H1 (cell line): Measurements from ENCODE around the gene MDK. TPM values are rescaled to one million over a fixed set of nuclear protein-coding genes. Genes with fewer than 3 reads are reported as not detected.

Source experiments
- ASH2L ChIP-seq: fragments of 200-600, 300-600 bp; sonication (generic); IDR thresholded peaks from one replicate; pipeline ENCODE4 v1.7.1; 2017; ENCODE audit warnings: low read length
- ATF2 ChIP-seq: IDR thresholded peaks from 2 replicates; pipeline ENCODE4 v1.6.1; 2012; ENCODE audit warnings: low read length, inconsistent platforms
- CEBPB ChIP-seq: IDR thresholded peaks from 2 replicates; pipeline ENCODE4 v1.6.1; 2012; ENCODE audit warnings: low read depth, low read length
- CHD2 ChIP-seq: IDR thresholded peaks from 2 replicates; pipeline ENCODE4 v1.6.1; 2012; ENCODE audit warnings: low read length, improper control_type of control experiment
- CTBP2 ChIP-seq: IDR thresholded peaks from 2 replicates; pipeline ENCODE4 v1.7.0; 2011; ENCODE audit warnings: borderline replicate concordance, mild to moderate bottlenecking, moderate library complexity, mixed read lengths, low read length; ENCODE audit not compliant: insufficient read depth, insufficient read length
- CTCF ChIP-seq, 3 experiments: IDR thresholded peaks; 1 replicate in 2 of 3; 2 replicates in 1 of 3; pipeline versions ENCODE4 v1.5.1 to v1.6.1; 2011; ENCODE audit warnings: low read length in 3 of 3, mild to moderate bottlenecking in 3 of 3, inconsistent platforms in 2 of 3, low read depth in 1 of 3, moderate library complexity in 1 of 3; ENCODE audit not compliant: insufficient read depth in 1 of 3; ENCODE audit errors: control extremely low read depth in 1 of 3
- HDAC2 ChIP-seq, 2 experiments: fragments of 300-600 bp in 1 of 2; sonication (generic) in 1 of 2; IDR thresholded peaks; 2 replicates each; pipeline ENCODE4 v1.6.1; 2011 to 2012; ENCODE audit warnings: low read depth in 2 of 2, low read length in 2 of 2, mild to moderate bottlenecking in 2 of 2, moderate library complexity in 2 of 2, borderline replicate concordance in 1 of 2, inconsistent platforms in 1 of 2
- HDAC6 ChIP-seq: IDR thresholded peaks from one replicate; pipeline ENCODE4 v1.7.1; 2012; ENCODE audit warnings: low read depth, mild to moderate bottlenecking, inconsistent platforms, low read length, moderate library complexity
- NRF1 ChIP-seq: IDR thresholded peaks from 2 replicates; pipeline ENCODE4 v1.6.1; 2011; ENCODE audit warnings: mild to moderate bottlenecking, low read depth, low read length, improper control_type of control experiment
- RBBP5 ChIP-seq: IDR thresholded peaks from 2 replicates; pipeline ENCODE4 v1.7.1; 2012; ENCODE audit warnings: low read depth, mild to moderate bottlenecking, inconsistent platforms, low read length, moderate library complexity, borderline replicate concordance
- SAP30 ChIP-seq: fragments of 300-600 bp; sonication (generic); IDR thresholded peaks from 2 replicates; pipeline ENCODE4 v1.7.1; 2012; ENCODE audit warnings: low read length, moderate library complexity, mild to moderate bottlenecking, inconsistent platforms; ENCODE audit not compliant: insufficient read depth, insufficient replicate concordance
- SIN3A ChIP-seq, 2 experiments: IDR thresholded peaks in 1 of 2; conservative IDR thresholded peaks in 1 of 2; 2 replicates each; pipeline ENCODE4 v1.6.1; 2011 to 2012; ENCODE audit warnings: low read length in 2 of 2, improper control_type of control experiment in 1 of 2, low read depth in 1 of 2, mild to moderate bottlenecking in 1 of 2
- SP1 ChIP-seq: IDR thresholded peaks from 2 replicates; pipeline ENCODE4 v1.6.1; 2011; ENCODE audit warnings: low read depth, low read length
- SP4 ChIP-seq: IDR thresholded peaks from 2 replicates; pipeline ENCODE4 v1.6.1; 2012; ENCODE audit warnings: low read length, inconsistent platforms
- SUZ12 ChIP-seq: fragments of 200-600 bp; sonication (generic); IDR thresholded peaks from 2 replicates; pipeline ENCODE4 v1.6.1; 2012; ENCODE audit warnings: mild to moderate bottlenecking, inconsistent platforms, low read length, moderate library complexity, mixed read lengths
- TEAD4 ChIP-seq: IDR thresholded peaks from 2 replicates; pipeline ENCODE4 v1.6.1; 2012; ENCODE audit warnings: low read depth, low read length, inconsistent platforms, mixed read lengths
- polyA plus RNA-seq, 7 experiments: library from polyadenylated mRNA; depleted of rRNA in 3 of 7; stranded (reverse) in 5 of 7; unstranded in 2 of 7; fragments of >200 nt in 5 of 7; fragments of 200-250 nt in 2 of 7; gene quantifications; 1 replicate in 5 of 7; 2 replicates in 1 of 7; 4 replicates in 1 of 7; pipeline versions ENCODE4 v1.2.1 to v1.2.3, GENCODE V29; 2011 to 2013; ENCODE audit warnings: missing spikeins in 2 of 7, mixed read lengths in 2 of 7
- total RNA-seq: library from RNA; stranded (reverse); fragmentation: NEBNext Ultra II Directional; extraction: Animal tissue kit (Norgen Biotek cat#: 25700); gene quantifications from 2 replicates; pipeline ENCODE4 v1.2.1, GENCODE V29; 2021
- TF ChIP-seq, protein P1 (sequence below): IDR thresholded peaks from 2 replicates; pipeline ENCODE4 v1.6.1; 2011; ENCODE audit warnings: low read length, improper control_type of control experiment

MDK gene
- total and polyA plus RNA-seq, 2 of the 8 experiments (the other 6 are each of a cell fraction or from before 2014, with no cell fraction given) = 309 to 606 TPM

DNA sequence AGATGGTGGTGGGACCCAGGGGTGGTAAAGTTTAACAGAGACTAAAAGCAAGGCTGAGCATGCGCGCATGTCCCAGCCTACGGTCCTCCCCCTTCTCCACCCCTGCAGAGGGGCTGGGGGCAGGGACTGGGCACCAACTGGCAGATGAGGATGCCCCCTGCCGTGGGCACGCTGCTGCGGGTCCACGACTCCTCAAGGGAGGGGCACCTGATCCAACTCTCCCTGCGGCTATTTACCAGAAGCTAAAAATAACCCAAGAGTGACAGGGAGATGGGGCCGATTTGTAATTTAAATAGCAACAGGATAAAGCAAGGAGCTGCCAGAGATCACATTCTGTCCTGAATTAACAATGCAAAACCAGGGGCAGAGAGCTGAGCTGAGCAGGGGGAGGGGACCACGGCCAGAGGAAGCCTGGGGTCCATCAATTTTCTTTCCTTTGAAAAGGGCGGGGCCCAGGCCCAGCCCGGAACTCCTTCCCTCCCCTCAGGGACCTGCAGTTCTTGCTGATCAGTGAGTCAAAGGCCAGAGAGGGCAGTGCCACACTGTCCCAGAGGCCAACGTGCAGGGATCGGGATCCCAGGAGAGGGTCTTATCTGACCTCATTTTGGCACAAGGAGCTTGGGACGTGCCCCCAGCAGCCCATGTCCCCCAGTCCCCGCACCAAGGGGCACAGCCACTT is 42.3 kb upstream of the MDK start (continued):
- peak; percentile 89; the same call in 1 of the 2 replicates for TF ChIP-seq RBBP5
- peak; percentile 96 for TF ChIP-seq ASH2L
- 0 out of 4 replicates have a peak, but pooled peaks have one; percentile 51 to 72 for TF ChIP-seq SIN3A (conservative IDR thresholded peaks at IDR 0.05 in 1 of 2, IDR thresholded peaks at IDR 0.05 in 1 of 2; ENCODE audit: low read depth in 1 of 2, low read length in 2 of 2)
- TF ChIP-seq NRF1 = peak; percentile 68
- TF ChIP-seq SP4 = no peak
- peak; percentile 70 for TF ChIP-seq TEAD4
- TF ChIP-seq CEBPB = 0 out of 2 replicates have a peak, but pooled peaks have one; percentile 0
- TF ChIP-seq SAP30 = no peak
- TF ChIP-seq, protein P1, sequence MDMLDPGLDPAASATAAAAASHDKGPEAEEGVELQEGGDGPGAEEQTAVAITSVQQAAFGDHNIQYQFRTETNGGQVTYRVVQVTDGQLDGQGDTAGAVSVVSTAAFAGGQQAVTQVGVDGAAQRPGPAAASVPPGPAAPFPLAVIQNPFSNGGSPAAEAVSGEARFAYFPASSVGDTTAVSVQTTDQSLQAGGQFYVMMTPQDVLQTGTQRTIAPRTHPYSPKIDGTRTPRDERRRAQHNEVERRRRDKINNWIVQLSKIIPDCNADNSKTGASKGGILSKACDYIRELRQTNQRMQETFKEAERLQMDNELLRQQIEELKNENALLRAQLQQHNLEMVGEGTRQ = peak; percentile 40; the same call in 1 of the 2 replicates
- TF ChIP-seq ATF2 = no peak; the same call in 1 of the 2 replicates
- no peak for TF ChIP-seq SUZ12
- peak; percentile 90 to 97; a peak in 2 of 4 replicates for TF ChIP-seq HDAC2 (IDR thresholded peaks at IDR 0.05; ENCODE audit: borderline replicate concordance in 1 of 2, low read depth in 2 of 2, low read length in 2 of 2)
- peak; percentile 80 for TF ChIP-seq SP1
- no peak for TF ChIP-seq HDAC6
- TF ChIP-seq CTBP2 = peak; percentile 95
- TF ChIP-seq CTCF (IDR thresholded peaks at IDR 0.05; ENCODE audit: control extremely low read depth in 1 of 3, insufficient read depth in 1 of 3, low read depth in 1 of 3, low read length in 3 of 3) = peak in 1 of 3 experiments; percentile 3; a peak in 1 of 4 replicates
- peak; percentile 65; the same call in 1 of the 2 replicates for TF ChIP-seq CHD2
